HG03469 (cell line): ENCODE results near the gene OR2AE1.
"Not testable (repeated sequence)": the region's sequence is repeated elsewhere in the genome, so short reads cannot be mapped to it uniquely, and the experiment has no call there.

Experiments
- ATAC-seq: cut with Tn5 transposase; IDR thresholded peaks from one replicate; pipeline ENCODE4 v1.9.1; 2021; ENCODE audit warnings: mild to moderate bottlenecking, moderate library complexity, moderate number of reproducible peaks; ENCODE audit not compliant: unreplicated experiment

The OR2AE1 gene

GRCh38 chr7:99876933-99877332, at the start of gene OR2AE1:
OR2AE1 (minus strand) TSS chr7:99877033; CDS start chr7:99877033, 0 bp downstream.
- no peak for ATAC-seq

- no peak for ATAC-seq
These were observed 49.5 kb upstream of the OR2AE1 start for GRCh38 chr7:99926321-99926720.

GRCh38 chr7:99923200-99923599, 46.4 kb upstream of the OR2AE1 start:
- no peak for ATAC-seq

- no peak for ATAC-seq
These were observed 43.3 kb upstream of the OR2AE1 start for GRCh38 chr7:99920149-99920548.

GRCh38 chr7:99919814-99920112, 42.9 kb upstream of the OR2AE1 start:
- no peak for ATAC-seq

GRCh38 chr7:99918959-99919813, 42.4 kb upstream of the OR2AE1 start, which contains the start of gene TRIM4:
TRIM4 (minus strand) TSS chr7:99919530; CDS start chr7:99919401, 129 bp downstream.
- peak; percentile 76 for ATAC-seq

GRCh38 chr7:99910976-99911375, 34.1 kb upstream of the OR2AE1 start:
- no peak for ATAC-seq

- no peak for ATAC-seq
These were observed 24.7 kb upstream of the OR2AE1 start for GRCh38 chr7:99901581-99901980.

GRCh38 chr7:99899830-99900519, 23.1 kb upstream of the OR2AE1 start:
- no peak for ATAC-seq

GRCh38 chr7:99898836-99899235, 22.0 kb upstream of the OR2AE1 start:
- no peak for ATAC-seq

- no peak for ATAC-seq
These were observed 21.2 kb upstream of the OR2AE1 start for GRCh38 chr7:99898023-99898357.

- no peak for ATAC-seq
These were observed 20.6 kb upstream of the OR2AE1 start for GRCh38 chr7:99897322-99898022.

- ATAC-seq, result no peak
These were observed 17.9 kb upstream of the OR2AE1 start for GRCh38 chr7:99894738-99895137.

GRCh38 chr7:99893280-99893679, 16.4 kb upstream of the OR2AE1 start:
- no peak for ATAC-seq

- ATAC-seq, result not testable (repeated sequence)
These were observed 13.5 kb upstream of the OR2AE1 start for GRCh38 chr7:99890348-99890747.

- ATAC-seq, result not testable (repeated sequence)
These were observed 11.5 kb upstream of the OR2AE1 start for GRCh38 chr7:99888366-99888765.

GRCh38 chr7:99881370-99881769, 4.5 kb upstream of the OR2AE1 start:
- ATAC-seq, result no peak

- ATAC-seq, result no peak
These were observed 342 bp downstream of the OR2AE1 start for GRCh38 chr7:99876491-99876890.

GRCh38 chr7:99868246-99868645, 8.6 kb downstream of the OR2AE1 start:
- no peak for ATAC-seq

GRCh38 chr7:99867477-99867876, 9.4 kb downstream of the OR2AE1 start:
- ATAC-seq, result not testable (repeated sequence)

- no peak for ATAC-seq
These were observed 12.9 kb downstream of the OR2AE1 start for GRCh38 chr7:99863847-99864440.
